HAP-1 (cell line): Measurements from ENCODE around the gene CCDC85B.

Experiments used
- DNase-seq, 2 experiments: peaks; one replicate each; pipeline ENCODE4 v3.0.0-alpha.2; 2016 to 2020; ENCODE audit warnings: low spot score in 2 of 2
- H3K27me3 ChIP-seq: fragments of 250-450 bp; sonication (Bioruptor Pico); 2 replicates; pipeline ENCODE4 v1.5.1; 2020; ENCODE audit warnings: low read depth, mild to moderate bottlenecking, moderate library complexity
- H3K36me3 ChIP-seq: fragments of 250-450 bp; sonication (Bioruptor Pico); replicated peaks from 2 replicates; pipeline ENCODE4 v1.5.1; 2020; ENCODE audit warnings: mild to moderate bottlenecking
- H3K4me1 ChIP-seq: fragments of 250-450 bp; sonication (Bioruptor Pico); 2 replicates; pipeline ENCODE4 v1.5.1; 2020; ENCODE audit warnings: mild to moderate bottlenecking
- H3K4me3 ChIP-seq: fragments of 250-450 bp; sonication (Bioruptor Pico); 2 replicates; pipeline ENCODE4 v1.5.1; 2020; ENCODE audit warnings: mild to moderate bottlenecking, moderate library complexity
- H3K9me3 ChIP-seq: fragments of 250-450 bp; sonication (Bioruptor Pico); 2 replicates; pipeline ENCODE4 v1.5.1; 2020; ENCODE audit warnings: mild to moderate bottlenecking, moderate library complexity
- in situ Hi-C: fragments of 300-500 bp; cut with MboI; formaldehyde crosslinking; loops from 3 replicates; pipeline ENCODE4 v1.14.3; 2020; ENCODE audit warnings: low sequenced_read_pairs, inconsistent platforms, mixed read lengths

CCDC85B gene

DNA sequence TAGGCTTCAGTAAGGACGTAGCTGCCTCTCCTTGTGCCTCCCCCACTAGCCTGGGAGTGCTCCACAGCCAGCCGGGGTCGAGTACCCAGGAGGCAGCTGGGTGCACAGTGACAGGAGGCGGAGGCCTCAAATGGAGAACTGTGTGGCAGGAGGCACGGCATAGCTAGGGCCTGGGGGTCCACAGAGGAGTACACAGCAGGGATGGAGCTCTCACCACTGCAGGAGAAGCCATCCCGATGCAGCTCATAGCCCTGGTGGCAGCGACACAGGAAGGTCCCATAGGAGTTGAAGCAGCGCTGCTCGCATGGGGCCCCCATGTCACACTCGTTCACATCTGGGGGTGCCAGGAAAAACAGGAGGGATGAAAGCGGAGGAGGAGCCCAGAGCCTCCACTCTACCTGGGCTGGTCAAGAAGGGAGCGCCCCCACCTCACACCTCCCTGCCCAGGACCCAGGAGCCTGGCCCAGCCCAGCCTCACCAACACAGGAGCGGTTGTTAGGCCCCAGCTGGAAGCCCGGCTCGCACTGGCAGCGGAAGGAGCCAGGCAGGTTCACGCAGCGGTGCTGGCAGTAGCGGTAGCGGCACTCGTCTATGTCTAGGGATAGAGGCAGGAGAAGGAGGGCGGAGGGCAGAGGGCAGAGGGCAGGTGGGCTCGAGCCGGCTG, 20.7 kb upstream of the CCDC85B start:
- Histone ChIP-seq H3K9me3 (no peaks in the 10 kb centered on the region), H3K4me1 (peaks cover 5% of the 10 kb centered on the region), H3K27me3 (no peaks in the 10 kb centered on the region), H3K36me3 (peaks cover 24% of the 10 kb centered on the region), H3K4me3 (no peak overlapping the region)
- in situ Hi-C loops = no loop called here
- DNase-seq = no peak

DNA sequence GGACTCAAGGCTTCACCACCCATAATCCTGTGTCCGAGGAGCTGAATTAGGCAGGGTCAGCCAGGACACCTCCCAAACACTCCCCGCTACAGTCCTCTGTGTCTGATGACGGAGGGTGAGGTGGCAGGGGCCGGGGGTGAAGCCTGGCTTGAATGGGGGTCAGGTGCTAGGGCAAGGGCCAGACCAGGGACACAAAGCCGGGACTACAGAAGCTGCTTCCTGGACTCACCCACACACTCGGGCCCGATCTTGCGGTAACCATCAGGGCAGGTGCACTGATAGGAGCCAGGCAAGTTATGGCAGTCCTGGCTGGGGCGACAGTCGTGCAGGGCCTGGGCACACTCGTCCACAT, 20.2 kb upstream of the CCDC85B start:
- Histone ChIP-seq H3K27me3 (no peaks in the 10 kb centered on the region), H3K9me3 (no peaks in the 10 kb centered on the region), H3K36me3 (peaks cover 19% of the 10 kb centered on the region), H3K4me1 (peaks cover 5% of the 10 kb centered on the region), H3K4me3 (no peak overlapping the region)
- in situ Hi-C loops = no loop called here
- DNase-seq = no peak

DNA sequence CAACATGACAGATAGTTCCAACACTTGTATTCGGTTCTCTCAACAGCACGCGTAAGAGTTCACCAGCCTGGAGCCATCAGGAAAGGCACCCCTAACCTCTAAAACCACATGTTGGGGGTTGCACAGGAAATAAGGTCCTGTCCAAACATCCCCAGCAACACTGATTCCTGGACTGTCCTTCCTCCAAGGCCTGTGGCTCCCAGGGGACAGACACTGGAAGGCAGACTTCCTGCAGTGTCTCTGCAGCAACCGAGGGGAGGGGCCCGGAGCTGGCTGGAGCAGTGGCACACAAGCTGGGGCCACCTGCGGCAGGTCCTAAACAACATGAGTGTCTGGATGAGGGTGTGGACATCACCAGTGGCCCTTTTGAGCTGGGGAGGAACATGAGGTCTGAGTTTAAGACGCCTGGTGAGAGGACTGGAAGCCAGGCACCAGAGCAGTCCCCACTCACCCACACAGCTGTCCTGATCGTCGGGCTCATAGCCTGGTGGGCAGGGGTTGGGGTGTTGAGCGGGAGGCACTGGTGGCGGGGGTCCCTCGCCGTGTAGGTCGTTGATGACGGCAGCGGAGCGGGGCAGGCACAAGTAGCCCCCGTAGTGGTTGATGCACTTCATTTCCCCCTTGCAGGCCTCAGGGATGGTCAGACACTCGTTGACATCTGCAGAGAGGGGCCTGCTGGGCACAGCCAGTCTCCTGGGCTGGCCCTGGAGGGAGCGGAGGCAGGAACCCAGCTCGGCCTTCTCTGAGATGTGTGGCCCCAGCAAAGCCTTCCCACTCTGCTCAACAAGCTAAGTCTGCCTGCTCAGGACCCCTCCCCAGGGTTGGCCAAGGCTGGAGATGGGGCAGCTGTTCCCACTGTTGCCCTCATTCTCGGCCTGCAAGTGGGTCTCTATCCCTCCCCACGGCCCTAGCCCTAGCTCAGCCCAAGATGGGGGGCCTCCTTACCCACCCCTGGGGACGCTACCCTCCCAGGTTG, 19.5 kb upstream of the CCDC85B start:
- H3K9me3 ChIP-seq = no peaks in the 10 kb centered on the region
- no peaks in the 10 kb centered on the region for H3K27me3 ChIP-seq
- peaks cover 5% of the 10 kb centered on the region for H3K4me1 ChIP-seq
- no peak overlapping the region for H3K4me3 ChIP-seq
- DNase-seq = peak in 1 of 2 experiments; percentile 44
- in situ Hi-C loops = no loop called here
- H3K36me3 ChIP-seq = peaks cover 12% of the 10 kb centered on the region

DNA sequence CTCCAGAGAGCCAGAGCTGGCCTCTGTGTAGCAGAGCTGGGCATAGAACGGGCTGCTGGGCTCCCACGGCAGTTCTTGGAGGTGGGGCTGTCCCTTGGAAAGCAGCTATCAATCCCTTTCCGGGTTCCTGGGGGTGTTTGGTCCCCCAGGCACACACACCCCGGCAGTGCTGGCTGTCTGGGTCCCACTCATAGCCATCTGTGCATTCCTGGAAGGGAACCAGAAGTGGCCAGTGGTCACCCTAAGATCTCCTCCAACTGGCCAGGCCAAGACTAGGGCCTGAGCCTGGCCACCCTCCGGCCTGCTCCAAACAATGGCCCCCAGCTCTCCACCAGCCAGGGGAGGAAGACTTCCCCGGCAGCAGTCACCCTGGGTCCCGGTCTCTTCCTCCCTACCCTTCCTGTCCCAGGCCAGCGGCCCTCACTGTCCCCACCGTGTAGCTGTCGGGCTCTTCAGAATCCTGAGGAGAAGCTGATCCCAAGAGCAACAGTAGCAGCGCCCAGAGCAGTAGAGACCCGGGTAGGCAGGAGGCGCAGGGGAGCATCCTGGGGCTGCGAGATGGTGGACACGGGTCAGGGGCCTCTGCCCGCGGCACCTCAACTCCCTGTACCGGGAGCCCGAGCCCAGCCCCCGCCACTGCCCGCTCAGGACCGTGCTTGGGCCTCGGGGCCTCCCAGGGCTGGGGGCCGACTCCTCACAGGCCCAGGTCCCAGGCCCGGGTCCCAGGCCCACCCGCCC, 18.5 kb upstream of the CCDC85B start:
- H3K4me1 ChIP-seq = peaks cover 5% of the 10 kb centered on the region
- H3K4me3 ChIP-seq = no peak overlapping the region
- DNase-seq = no peak

GRCh38 chr11:65872586-65873317, 17.7 kb upstream of the CCDC85B start, which contains the start of gene EFEMP2:
Gene EFEMP2, minus strand, starts transcription at chr11:65872800. Its CDS starts 446 bp downstream, at chr11:65872354.
- Histone ChIP-seq H3K4me1 (peaks cover 5% of the 10 kb centered on the region), H3K27me3 (no peaks in the 10 kb centered on the region), H3K9me3 (no peaks in the 10 kb centered on the region), H3K36me3 (peaks cover 6% of the 10 kb centered on the region; the same call in 1 of the 2 replicates), H3K4me3 (peak within 1 kb of the TSS; percentile 31)
- in situ Hi-C loops = no loop called here
- no peak for DNase-seq

More for the DNA sequence above, 18.5 kb upstream of the CCDC85B start:
- H3K9me3 ChIP-seq = no peaks in the 10 kb centered on the region
- no peaks in the 10 kb centered on the region for H3K27me3 ChIP-seq
- peaks cover 6% of the 10 kb centered on the region for H3K36me3 ChIP-seq
- in situ Hi-C loops = no loop called here

DNA sequence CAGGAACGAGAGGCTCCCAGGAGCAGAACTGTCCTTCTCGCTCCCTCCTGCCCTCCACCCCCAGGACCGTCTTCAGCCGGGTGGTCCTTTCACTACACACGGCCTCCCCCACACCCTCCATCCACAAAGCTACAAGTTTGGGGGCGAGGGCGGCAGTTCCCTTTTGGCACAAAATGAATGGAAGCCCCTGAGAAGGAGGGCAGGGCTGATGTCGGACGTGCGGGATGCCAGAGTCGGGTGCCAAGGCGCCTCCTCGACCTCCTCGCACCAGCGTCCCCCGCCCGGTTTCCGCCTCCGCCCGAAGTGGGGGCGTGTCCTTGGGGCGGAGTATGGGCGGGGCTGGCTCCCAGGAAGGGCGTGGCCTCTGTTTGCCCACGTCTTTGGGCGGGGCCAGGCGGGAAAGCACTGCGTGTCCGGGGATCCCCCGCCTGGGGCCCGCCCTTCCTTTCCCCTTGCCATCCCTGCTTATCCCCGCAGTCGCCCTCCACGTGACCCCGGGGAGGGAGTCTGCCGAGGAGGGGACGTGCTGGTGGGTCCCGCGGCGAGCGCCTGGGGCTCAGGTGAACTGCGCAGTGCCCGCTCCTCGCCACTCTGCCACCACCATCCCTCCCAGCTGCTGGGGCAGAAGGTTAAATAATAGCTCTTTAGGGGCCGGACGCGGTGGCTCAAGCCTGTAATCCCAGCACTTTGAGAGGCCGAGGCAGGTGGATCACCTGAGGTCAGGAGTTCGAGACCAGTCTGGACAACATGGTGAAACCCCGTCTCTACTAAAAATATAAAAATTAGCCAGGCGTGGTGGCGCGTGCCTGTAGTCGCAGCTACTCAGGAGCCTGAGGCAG, 16.9 kb upstream of the CCDC85B start:
- DNase-seq = peak; percentile 87 to 96
- Histone ChIP-seq H3K27me3 (no peaks in the 10 kb centered on the region), H3K9me3 (no peaks in the 10 kb centered on the region), H3K4me1 (peaks cover 5% of the 10 kb centered on the region), H3K4me3 (peak overlapping the region; percentile 31), H3K36me3 (no peaks in the 10 kb centered on the region)
- in situ Hi-C loops = no loop called here

DNA sequence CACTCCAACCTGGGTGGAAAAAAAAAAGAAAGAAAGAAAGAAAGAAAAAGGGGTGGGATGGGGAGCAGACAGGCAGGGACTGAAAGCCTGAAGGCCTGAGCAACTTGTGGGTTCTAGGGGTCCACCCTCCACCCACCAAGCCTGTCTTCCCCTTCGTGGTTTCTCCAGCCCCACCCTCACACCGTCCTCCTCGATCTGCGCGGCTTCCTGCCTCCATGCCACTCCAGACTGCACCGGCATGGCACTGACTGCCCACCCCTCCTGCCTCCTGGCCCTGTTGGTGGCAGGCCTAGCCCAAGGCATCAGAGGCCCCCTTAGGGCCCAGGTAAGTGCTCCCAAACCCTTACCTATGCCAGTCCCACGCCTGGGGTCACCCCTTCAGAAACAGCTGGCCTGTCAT, 10.9 kb upstream of the CCDC85B start, which contains the start of gene CTSW:
TSS of gene CTSW (plus strand) at position 221 of the 400 bp plus-strand sequence. CDS start at position 239, 18 bp downstream.
- in situ Hi-C loops = loop anchor here (5.0 kb wide), 1 partner anchor 108 kb away; no protein-coding TSS in a partner anchor
- no peaks in the 10 kb centered on the region for H3K4me1 ChIP-seq
- no peaks in the 10 kb centered on the region for H3K9me3 ChIP-seq
- no peak for DNase-seq
- peaks cover 26% of the 10 kb centered on the region for H3K36me3 ChIP-seq
- H3K27me3 ChIP-seq = no peaks in the 10 kb centered on the region
- no peak within 1 kb of the TSS for H3K4me3 ChIP-seq

GRCh38 chr11:65880027-65880426, 10.4 kb upstream of the CCDC85B start:
- Histone ChIP-seq H3K36me3 (peaks cover 30% of the 10 kb centered on the region), H3K4me3 (no peak overlapping the region), H3K4me1 (peaks cover 2% of the 10 kb centered on the region; the same call in 1 of the 2 replicates), H3K27me3 (no peaks in the 10 kb centered on the region), H3K9me3 (no peaks in the 10 kb centered on the region)
- in situ Hi-C loops = loop anchor here (5.0 kb wide), 1 partner anchor 107 kb away; no protein-coding TSS in a partner anchor
- no peak for DNase-seq

- Histone ChIP-seq H3K9me3 (no peaks in the 10 kb centered on the region), H3K27me3 (no peaks in the 10 kb centered on the region), H3K4me1 (peaks cover 2% of the 10 kb centered on the region; the same call in 1 of the 2 replicates), H3K4me3 (no peak overlapping the region), H3K36me3 (peaks cover 38% of the 10 kb centered on the region)
- DNase-seq = no peak
- in situ Hi-C loops = loop anchor here (5.0 kb wide), 1 partner anchor 106 kb away; no protein-coding TSS in a partner anchor
Measured at GRCh38 chr11:65880844-65881421, 9.5 kb upstream of the CCDC85B start.

DNA sequence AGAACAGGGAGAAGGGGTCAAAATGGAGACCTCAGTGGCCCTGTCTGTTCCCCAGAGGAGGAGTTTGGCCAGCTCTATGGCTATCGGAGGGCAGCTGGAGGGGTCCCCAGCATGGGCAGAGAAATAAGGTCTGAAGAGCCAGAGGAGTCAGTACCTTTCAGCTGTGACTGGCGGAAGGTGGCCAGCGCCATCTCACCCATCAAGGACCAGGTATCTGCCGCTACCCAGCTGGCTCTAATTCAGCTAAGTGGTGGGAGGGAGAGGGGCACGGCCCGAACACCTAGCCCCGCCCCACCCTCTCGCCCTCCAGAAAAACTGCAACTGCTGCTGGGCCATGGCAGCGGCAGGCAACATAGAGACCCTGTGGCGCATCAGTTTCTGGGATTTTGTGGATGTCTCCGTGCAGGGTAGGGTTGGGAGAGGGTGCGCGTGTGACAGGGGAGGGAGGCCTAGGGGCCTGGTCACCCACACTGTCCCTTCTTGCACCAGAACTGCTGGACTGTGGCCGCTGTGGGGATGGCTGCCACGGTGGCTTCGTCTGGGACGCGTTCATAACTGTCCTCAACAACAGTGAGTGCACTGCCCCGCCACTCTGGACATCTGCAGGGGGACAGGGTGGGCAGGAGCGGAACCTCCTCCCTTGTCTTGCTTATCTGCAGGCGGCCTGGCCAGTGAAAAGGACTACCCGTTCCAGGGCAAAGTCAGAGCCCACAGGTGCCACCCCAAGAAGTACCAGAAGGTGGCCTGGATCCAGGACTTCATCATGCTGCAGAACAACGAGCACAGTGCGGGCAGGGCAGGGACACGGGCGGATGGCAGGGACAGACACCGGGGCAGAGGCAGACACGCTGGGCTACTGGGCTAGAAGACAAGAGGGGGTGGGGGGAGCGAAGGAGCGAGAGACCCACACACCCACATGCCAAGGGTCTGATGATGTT, 8.1 kb upstream of the CCDC85B start:
- in situ Hi-C loops = loop anchor here (5.0 kb wide), 1 partner anchor 105 kb away; no protein-coding TSS in a partner anchor
- Histone ChIP-seq H3K4me1 (peaks cover 3% of the 10 kb centered on the region), H3K27me3 (no peaks in the 10 kb centered on the region), H3K36me3 (peaks cover 48% of the 10 kb centered on the region), H3K9me3 (no peaks in the 10 kb centered on the region), H3K4me3 (no peak overlapping the region)
- DNase-seq = no peak
